ENCODE results near the gene CHRDL1. TPM values are rescaled to one million over a fixed set of nuclear protein-coding genes. Genes with fewer than 3 reads are reported as not detected.

Gene CHRDL1
- polyA plus RNA-seq, 3 donors: not detected

DNA sequence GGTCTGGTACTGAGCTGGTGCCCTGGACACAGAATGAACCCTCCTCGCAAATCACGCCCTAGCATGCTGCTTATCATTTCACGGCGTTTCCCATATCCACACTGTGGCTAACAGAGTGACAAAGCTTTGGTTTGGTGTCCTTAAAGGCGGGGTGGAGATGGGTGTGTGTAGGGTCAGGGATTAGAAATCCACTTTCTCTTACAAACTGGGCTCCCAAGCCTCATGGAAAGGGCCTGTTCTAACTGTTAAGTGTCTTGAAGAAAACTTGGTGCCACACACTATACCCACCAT lies 735 bp upstream of the CHRDL1 start:
- Mint-ChIP-seq H3K27me3 (ENCODE audit: low read depth in 3 of 3) (peaks cover 12 to 33% (median 30%) of the 10 kb centered on the region in 3 donors), H3K4me3 (peak overlapping the region; percentile 67 to 82), H3K27ac (peak overlapping the region in 1 of 7 donors; percentile 35), H3K4me1 (peaks cover 9% of the 10 kb centered on the region), H3K9me3 (peaks cover 0 to 6% (median 0%) of the 10 kb centered on the region in 7 donors), H3K36me3 (no peaks in the 10 kb centered on the region)
- no peak overlapping the region for H3K27ac ChIP-seq (ENCODE audit: low read depth in 1 of 2, low read length in 2 of 2)
- peaks cover 33 to 38% of the 10 kb centered on the region in 2 donors for H3K27me3 ChIP-seq (ENCODE audit: control insufficient read depth in 2 of 2, insufficient read depth in 2 of 2, low read length in 2 of 2)
- no peak overlapping the region for H2AFZ ChIP-seq (ENCODE audit: insufficient read depth, low read depth, low read length, poor library complexity, severe bottlenecking)
- TF ChIP-seq, protein P1, sequence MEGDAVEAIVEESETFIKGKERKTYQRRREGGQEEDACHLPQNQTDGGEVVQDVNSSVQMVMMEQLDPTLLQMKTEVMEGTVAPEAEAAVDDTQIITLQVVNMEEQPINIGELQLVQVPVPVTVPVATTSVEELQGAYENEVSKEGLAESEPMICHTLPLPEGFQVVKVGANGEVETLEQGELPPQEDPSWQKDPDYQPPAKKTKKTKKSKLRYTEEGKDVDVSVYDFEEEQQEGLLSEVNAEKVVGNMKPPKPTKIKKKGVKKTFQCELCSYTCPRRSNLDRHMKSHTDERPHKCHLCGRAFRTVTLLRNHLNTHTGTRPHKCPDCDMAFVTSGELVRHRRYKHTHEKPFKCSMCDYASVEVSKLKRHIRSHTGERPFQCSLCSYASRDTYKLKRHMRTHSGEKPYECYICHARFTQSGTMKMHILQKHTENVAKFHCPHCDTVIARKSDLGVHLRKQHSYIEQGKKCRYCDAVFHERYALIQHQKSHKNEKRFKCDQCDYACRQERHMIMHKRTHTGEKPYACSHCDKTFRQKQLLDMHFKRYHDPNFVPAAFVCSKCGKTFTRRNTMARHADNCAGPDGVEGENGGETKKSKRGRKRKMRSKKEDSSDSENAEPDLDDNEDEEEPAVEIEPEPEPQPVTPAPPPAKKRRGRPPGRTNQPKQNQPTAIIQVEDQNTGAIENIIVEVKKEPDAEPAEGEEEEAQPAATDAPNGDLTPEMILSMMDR (IDR thresholded peaks at IDR 0.05): no peak
- no peaks in the 10 kb centered on the region for H4K20me1 ChIP-seq (ENCODE audit: insufficient read depth, low read length)
- H3K4me3 ChIP-seq (replicated peaks in 1 of 3; ENCODE audit: low read depth in 2 of 3, low read length in 3 of 3): no peak overlapping the region
- intact Hi-C loops (cut with micrococcal nuclease): no loop called here
- H3K36me3 ChIP-seq (replicated peaks in 1 of 2; ENCODE audit: control insufficient read depth in 1 of 2, insufficient read depth in 2 of 2, low read length in 2 of 2): no peaks in the 10 kb centered on the region
- no peaks in the 10 kb centered on the region for H3K79me2 ChIP-seq (ENCODE audit: insufficient read depth, low read length)
- WGBS (ENCODE audit: insufficient coverage): no CpG with 5 or more reads among the region's 5 CpGs
- H3K4me2 ChIP-seq (replicated peaks; ENCODE audit: extremely low read depth, low read length, poor library complexity, severe bottlenecking): no peak overlapping the region
- DNase-seq: no peak
- peaks cover 0 to 5% of the 10 kb centered on the region in 2 donors for H3K4me1 ChIP-seq (ENCODE audit: control insufficient read depth in 1 of 2, insufficient read depth in 2 of 2, low read length in 2 of 2)
- no peak overlapping the region for H3K9ac ChIP-seq (ENCODE audit: insufficient read depth, low read length, poor library complexity, severe bottlenecking)
- no peaks in the 10 kb centered on the region for H3K9me3 ChIP-seq (replicated peaks in 1 of 2; ENCODE audit: control insufficient read depth in 1 of 2, insufficient read depth in 1 of 2, low read length in 2 of 2)

DNA sequence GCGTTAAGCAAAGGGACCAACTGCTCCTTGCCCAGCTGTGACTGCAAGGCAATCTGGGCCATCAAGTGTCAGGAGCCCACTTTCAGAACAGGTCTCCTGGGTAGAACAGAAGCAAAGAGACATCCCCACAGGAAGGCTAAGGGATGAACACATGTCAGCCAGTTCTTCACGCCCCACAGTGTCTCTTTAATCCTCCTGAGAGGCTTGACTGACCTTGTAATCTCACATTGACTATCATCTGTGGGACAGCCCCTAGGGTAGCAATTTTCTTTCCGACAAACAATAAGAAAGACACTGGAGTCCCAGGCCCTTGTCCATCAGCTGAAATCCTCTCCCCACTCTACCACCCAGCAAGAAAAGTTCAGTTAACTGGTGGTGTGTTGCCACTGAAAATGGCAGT lies 1.0 kb downstream of the CHRDL1 start:
- no peaks in the 10 kb centered on the region for H3K36me3 Mint-ChIP-seq
- H3K4me2 ChIP-seq (replicated peaks; ENCODE audit: extremely low read depth, low read length, poor library complexity, severe bottlenecking): no peak overlapping the region
- peak overlapping the region in 1 of 7 donors; percentile 47 for H3K27ac Mint-ChIP-seq
- H4K20me1 ChIP-seq (ENCODE audit: insufficient read depth, low read length): no peaks in the 10 kb centered on the region
- H2AFZ ChIP-seq (ENCODE audit: insufficient read depth, low read depth, low read length, poor library complexity, severe bottlenecking): no peak overlapping the region
- peaks cover 12 to 33% (median 30%) of the 10 kb centered on the region in 3 donors for H3K27me3 Mint-ChIP-seq (ENCODE audit: low read depth in 3 of 3)
- H3K27ac ChIP-seq (ENCODE audit: low read depth in 1 of 2, low read length in 2 of 2): no peak overlapping the region
- H3K36me3 ChIP-seq (replicated peaks in 1 of 2; ENCODE audit: control insufficient read depth in 1 of 2, insufficient read depth in 2 of 2, low read length in 2 of 2): no peaks in the 10 kb centered on the region
- intact Hi-C loops (cut with micrococcal nuclease): no loop called here
- WGBS (ENCODE audit: insufficient coverage): no CpG with 5 or more reads among the region's 3 CpGs
- H3K79me2 ChIP-seq (ENCODE audit: insufficient read depth, low read length): no peaks in the 10 kb centered on the region
- peaks cover 33 to 38% of the 10 kb centered on the region in 2 donors for H3K27me3 ChIP-seq (ENCODE audit: control insufficient read depth in 2 of 2, insufficient read depth in 2 of 2, low read length in 2 of 2)
- TF ChIP-seq, protein P1 (IDR thresholded peaks at IDR 0.05): no peak
- DNase-seq: no peak
- no peaks in the 10 kb centered on the region for H3K9me3 ChIP-seq (replicated peaks in 1 of 2; ENCODE audit: control insufficient read depth in 1 of 2, insufficient read depth in 1 of 2, low read length in 2 of 2)
- peaks cover 0 to 5% of the 10 kb centered on the region in 2 donors for H3K4me1 ChIP-seq (ENCODE audit: control insufficient read depth in 1 of 2, insufficient read depth in 2 of 2, low read length in 2 of 2)
- H3K4me1 Mint-ChIP-seq: peaks cover 10% of the 10 kb centered on the region
- peak overlapping the region in 1 of 2 donors; percentile 11 for H3K4me3 Mint-ChIP-seq
- peaks cover 0 to 6% (median 0%) of the 10 kb centered on the region in 7 donors for H3K9me3 Mint-ChIP-seq
- no peak overlapping the region for H3K4me3 ChIP-seq (replicated peaks in 1 of 3; ENCODE audit: low read depth in 2 of 3, low read length in 3 of 3)
- H3K9ac ChIP-seq (ENCODE audit: insufficient read depth, low read length, poor library complexity, severe bottlenecking): no peak overlapping the region
